Activated CD4-positive, alpha-beta T cell treated with anti-CD3 and anti-CD28 coated beads, Interleukin-2, amount 10 ng/mL, durations not matched to agents 7 days and 5 days (primary cell): ENCODE data around the gene CCL21. TPM values are rescaled to one million over a fixed set of nuclear protein-coding genes. Genes with fewer than 3 reads are reported as not detected.
A peak's percentile ranks its signal among the peaks of the same experiment; 100 is the strongest.
"Not testable (repeated sequence)": the region's sequence is repeated elsewhere in the genome, so short reads cannot be mapped to it uniquely, and the experiment has no call there.

Source experiments
- CTCF ChIA-PET: fragments of 350-600 bp; sonication (Branson Sonifier 250); formaldehyde crosslinking; loops from one replicate; lab custom pipeline; 2021; ENCODE audit warnings: antibody characterized with exemption; lab: Charles Lee
- POLR2A ChIA-PET: fragments of 350-600 bp; sonication (Branson Sonifier 250); formaldehyde crosslinking; loops from one replicate; lab custom pipeline; 2021; ENCODE audit warnings: antibody characterized with exemption; lab: Charles Lee
- DNase-seq: peaks from one replicate; pipeline ENCODE4 v3.0.0-alpha.2; 2020
- H3K27ac Mint-ChIP-seq: one replicate; pipeline ENCODE4 v1.8.0; 2021; ENCODE audit warnings: mild to moderate bottlenecking, moderate library complexity, mixed read lengths
- H3K27me3 Mint-ChIP-seq: one replicate; pipeline ENCODE4 v1.8.0; 2021; ENCODE audit warnings: mixed read lengths
- H3K36me3 Mint-ChIP-seq: one replicate; pipeline ENCODE4 v1.8.0; 2021; ENCODE audit warnings: low read depth, mixed read lengths
- H3K4me1 Mint-ChIP-seq: one replicate; pipeline ENCODE4 v1.8.0; 2021; ENCODE audit warnings: mixed read lengths
- H3K4me3 Mint-ChIP-seq: one replicate; pipeline ENCODE4 v1.8.0; 2021; ENCODE audit warnings: mild to moderate bottlenecking, moderate library complexity, mixed read lengths
- H3K9me3 Mint-ChIP-seq: one replicate; pipeline ENCODE4 v1.8.0; 2021; ENCODE audit warnings: mixed read lengths
- total RNA-seq, 2 experiments: library from RNA; stranded (reverse); gene quantifications; one replicate each; pipeline ENCODE4 v1.2.3, GENCODE V29; 2021

Gene CCL21
- total RNA-seq, 2 experiments from 2014 or later: not detected

DNA sequence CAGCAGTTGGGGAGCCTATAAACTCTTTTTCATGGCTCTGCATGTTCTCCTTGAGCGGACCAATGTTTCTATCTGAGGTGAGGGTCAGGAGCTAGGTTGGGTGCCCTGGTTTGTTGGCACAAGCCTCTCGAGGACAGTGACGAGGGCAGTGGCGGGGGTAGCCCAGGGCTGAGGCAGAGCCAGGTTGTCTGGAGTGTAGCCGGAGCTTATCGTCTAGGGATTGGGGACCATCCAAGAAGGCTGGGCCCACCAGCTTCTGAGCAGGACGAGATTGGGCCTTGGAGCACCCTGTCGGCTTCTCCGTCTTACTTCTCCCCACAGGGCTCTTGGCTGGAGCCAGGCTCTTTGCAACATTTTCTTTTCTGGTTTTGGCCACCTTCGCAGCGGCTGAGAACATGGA lies 13.2 kb upstream of the CCL21 start:
- H3K9me3 Mint-ChIP-seq: no peaks in the 10 kb centered on the region
- no peak overlapping the region for H3K4me3 Mint-ChIP-seq
- POLR2A ChIA-PET: no interaction called here
- no peaks in the 10 kb centered on the region for H3K36me3 Mint-ChIP-seq
- H3K27me3 Mint-ChIP-seq: no peaks in the 10 kb centered on the region
- no peak overlapping the region for H3K27ac Mint-ChIP-seq
- H3K4me1 Mint-ChIP-seq: no peaks in the 10 kb centered on the region
- CTCF ChIA-PET: no interaction called here
- DNase-seq: no peak

DNA sequence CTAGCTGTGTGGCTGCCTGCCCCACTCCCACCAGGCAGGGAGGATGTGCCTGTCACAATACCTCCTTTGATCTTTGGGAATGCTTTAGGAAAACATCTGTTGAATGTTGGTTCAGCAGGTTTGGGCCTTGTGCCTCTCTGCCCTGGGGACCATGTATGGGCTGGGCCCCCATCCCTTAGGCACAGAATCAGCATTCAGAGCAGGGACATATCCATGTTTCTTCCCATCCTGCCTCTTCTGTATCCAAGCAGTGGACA lies 9.8 kb upstream of the CCL21 start:
- H3K36me3 Mint-ChIP-seq, H3K27me3 Mint-ChIP-seq, DNase-seq, H3K27ac Mint-ChIP-seq, POLR2A ChIA-PET, H3K4me1 Mint-ChIP-seq, H3K9me3 Mint-ChIP-seq, H3K4me3 Mint-ChIP-seq: not testable (repeated sequence)
- CTCF ChIA-PET: interaction anchor here (0.6 kb wide), 1 partner anchor 615 kb away, joined by 3 read pairs; no protein-coding TSS in a partner anchor

DNA sequence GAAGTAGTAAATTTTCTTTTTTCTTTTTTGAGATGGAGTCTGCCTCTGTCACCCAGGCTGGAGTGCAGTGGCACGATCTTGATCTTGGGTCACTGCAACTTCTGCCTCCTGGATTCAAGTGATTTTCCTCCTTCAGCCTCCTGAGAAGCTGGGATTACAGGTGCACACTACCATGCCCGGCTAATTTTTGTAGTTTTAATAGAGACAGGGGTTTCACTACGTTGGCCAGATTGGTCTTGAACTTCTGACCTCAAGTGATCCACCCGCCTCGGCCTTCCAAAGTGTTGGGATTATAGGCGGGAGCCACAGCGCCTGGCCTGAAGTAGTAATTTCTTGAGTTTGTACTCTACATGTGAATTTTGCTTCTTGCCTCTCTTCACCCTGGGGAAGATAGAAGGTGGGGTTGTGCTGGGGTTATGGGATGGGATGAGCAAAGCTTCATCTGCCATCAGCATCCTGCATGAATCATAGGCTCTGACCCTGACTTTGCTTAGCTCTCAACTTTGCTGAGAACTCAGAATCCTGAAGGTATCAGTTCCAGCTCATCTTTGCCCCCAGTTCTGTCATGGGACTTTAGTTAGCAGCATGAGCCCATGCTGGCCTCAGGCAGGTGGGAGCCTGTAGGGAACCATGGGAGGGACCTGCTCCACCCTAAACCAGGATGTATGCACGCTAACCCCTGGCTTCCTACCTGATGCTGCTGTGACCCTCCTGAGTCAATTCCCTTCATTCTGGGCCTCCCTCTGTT lies 9.3 kb upstream of the CCL21 start:
- H3K27ac Mint-ChIP-seq: no peak overlapping the region
- no peaks in the 10 kb centered on the region for H3K27me3 Mint-ChIP-seq
- DNase-seq: no peak
- POLR2A ChIA-PET: no interaction called here
- H3K4me1 Mint-ChIP-seq: no peaks in the 10 kb centered on the region
- CTCF ChIA-PET: interaction anchor here (0.9 kb wide), 1 partner anchor 17 kb away, joined by 3 read pairs; no protein-coding TSS in a partner anchor
- H3K9me3 Mint-ChIP-seq: no peaks in the 10 kb centered on the region
- H3K4me3 Mint-ChIP-seq: no peak overlapping the region
- no peaks in the 10 kb centered on the region for H3K36me3 Mint-ChIP-seq

DNA sequence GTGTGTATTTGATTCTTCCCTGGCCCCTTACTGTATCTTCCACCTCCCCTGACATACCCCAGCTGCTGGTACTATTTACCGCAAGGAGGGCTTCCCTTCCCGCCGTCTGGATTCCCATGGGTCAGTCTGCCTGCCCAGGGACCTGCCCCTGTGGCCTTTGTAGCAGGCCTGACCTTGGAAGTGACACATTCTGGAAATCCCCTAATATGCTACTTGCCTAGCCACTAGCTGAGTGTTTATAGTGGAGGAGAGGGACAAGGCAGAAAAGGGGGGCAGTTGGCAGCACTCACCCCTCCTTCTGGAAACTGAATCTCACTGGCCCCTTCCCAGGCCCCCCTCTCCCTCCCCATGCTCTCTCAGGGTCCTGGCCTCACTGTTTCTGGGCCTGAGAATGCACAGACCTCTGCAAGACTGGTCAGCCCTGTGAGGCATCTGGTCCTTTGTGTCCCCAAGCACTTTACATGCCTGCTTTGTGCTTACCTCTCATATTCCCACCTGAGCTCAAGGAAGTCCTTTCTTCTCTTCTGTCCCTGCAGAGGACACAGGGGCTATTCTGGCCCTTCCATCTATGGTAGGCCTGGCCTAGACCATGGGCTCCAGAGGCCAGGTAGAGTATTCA lies 8.2 kb upstream of the CCL21 start:
- Mint-ChIP-seq H3K36me3 (no peaks in the 10 kb centered on the region), H3K27ac (no peak overlapping the region), H3K9me3 (no peaks in the 10 kb centered on the region), H3K4me3 (no peak overlapping the region), H3K27me3 (peaks cover 7% of the 10 kb centered on the region), H3K4me1 (no peaks in the 10 kb centered on the region)
- ChIA-PET CTCF (interaction anchor here (0.8 kb wide), 1 partner anchor 9 kb away, joined by 3 read pairs; no protein-coding TSS in a partner anchor), POLR2A (no interaction called here)
- no peak for DNase-seq

DNA sequence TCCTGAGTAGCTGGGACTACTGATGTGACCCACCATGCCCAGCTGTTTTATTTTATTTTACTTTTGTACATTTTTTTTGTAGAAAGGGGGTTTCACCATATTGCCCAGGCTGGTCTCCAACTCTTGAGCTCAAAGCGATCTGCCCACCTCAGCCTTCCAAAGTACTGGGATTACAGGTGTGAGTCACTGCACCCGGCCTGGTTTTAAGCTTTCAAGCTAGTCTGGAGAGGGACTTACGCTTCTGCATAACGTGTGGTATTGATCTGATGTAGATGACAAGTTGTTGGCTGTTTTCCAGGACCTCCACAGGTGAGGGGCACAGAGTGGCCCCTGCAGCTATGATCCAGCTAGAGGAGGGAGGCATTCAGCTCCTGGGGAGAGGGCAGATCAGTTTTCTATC lies 6.8 kb upstream of the CCL21 start:
- no peaks in the 10 kb centered on the region for H3K4me1 Mint-ChIP-seq
- POLR2A ChIA-PET: no interaction called here
- no peaks in the 10 kb centered on the region for H3K36me3 Mint-ChIP-seq
- H3K27me3 Mint-ChIP-seq: peaks cover 20% of the 10 kb centered on the region
- CTCF ChIA-PET: interaction anchor here (5.0 kb wide), 1 partner anchor 14 kb away, joined by 21 read pairs; no protein-coding TSS in a partner anchor
- no peak overlapping the region for H3K4me3 Mint-ChIP-seq
- no peak overlapping the region for H3K27ac Mint-ChIP-seq
- no peaks in the 10 kb centered on the region for H3K9me3 Mint-ChIP-seq
- no peak for DNase-seq

DNA sequence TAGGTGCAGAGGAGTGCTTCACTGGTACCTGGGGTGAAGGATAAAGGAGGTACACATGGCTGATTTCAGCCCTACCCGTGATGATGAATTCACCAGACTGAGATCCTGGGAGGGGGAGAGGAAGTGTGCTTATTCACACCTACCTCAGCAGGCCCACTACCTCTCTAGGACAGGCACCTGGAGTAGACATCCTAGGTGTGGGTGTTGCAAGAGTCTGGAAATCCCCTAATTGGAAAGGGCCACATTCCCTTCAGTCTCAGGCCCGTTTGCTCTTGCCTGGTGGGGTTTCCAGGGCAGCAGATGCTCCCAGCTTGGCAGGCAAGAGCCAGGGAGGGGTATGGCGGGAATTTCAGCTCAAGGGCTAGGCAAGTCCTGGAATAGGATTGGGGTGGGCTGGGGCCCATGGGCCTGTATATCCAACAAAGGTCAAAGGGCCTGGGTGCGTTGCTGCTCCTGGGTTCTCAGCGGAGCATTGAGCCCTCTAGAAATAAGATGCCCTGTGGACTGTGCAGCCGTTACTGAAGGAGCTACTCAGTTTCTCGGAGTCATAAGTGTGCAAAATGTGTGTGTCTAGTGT lies 5.8 kb upstream of the CCL21 start:
- Mint-ChIP-seq H3K4me3 (no peak overlapping the region), H3K4me1 (no peaks in the 10 kb centered on the region), H3K27ac (no peak overlapping the region), H3K27me3 (peaks cover 21% of the 10 kb centered on the region), H3K36me3 (no peaks in the 10 kb centered on the region), H3K9me3 (no peaks in the 10 kb centered on the region)
- ChIA-PET POLR2A (no interaction called here), CTCF (interaction anchor here (0.6 to 5.0 kb wide), 4 partner anchors 13 to 320 kb away, joined by 3 to 21 read pairs (median 4); no protein-coding TSS in a partner anchor)
- no peak for DNase-seq

DNA sequence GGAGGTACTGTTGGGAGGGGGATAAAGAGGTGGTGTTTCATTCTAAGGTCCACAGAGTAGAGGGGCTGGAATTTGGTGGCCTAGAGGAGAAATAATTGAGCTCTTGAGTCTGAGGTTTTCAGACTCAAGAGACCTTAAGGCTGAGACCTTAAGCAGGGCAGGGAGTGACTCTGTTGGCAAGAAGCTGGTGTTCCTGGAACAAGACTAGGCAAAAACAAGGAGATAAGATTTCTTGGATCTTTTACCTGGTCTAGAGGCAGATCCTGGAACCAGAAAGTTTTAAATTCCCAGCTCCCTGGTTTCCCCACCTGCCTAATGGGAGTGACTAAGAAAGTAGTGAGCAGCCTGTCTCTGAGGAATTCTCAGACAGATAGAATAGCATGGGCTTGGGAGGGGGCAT lies 4.1 kb upstream of the CCL21 start:
- H3K27ac Mint-ChIP-seq: no peak overlapping the region
- no peak overlapping the region for H3K4me3 Mint-ChIP-seq
- DNase-seq: no peak
- H3K36me3 Mint-ChIP-seq: no peaks in the 10 kb centered on the region
- ChIA-PET POLR2A (no interaction called here), CTCF (interaction anchor here (5.0 kb wide), 1 partner anchor 11 kb away, joined by 21 read pairs; no protein-coding TSS in a partner anchor)
- no peaks in the 10 kb centered on the region for H3K4me1 Mint-ChIP-seq
- no peaks in the 10 kb centered on the region for H3K9me3 Mint-ChIP-seq
- H3K27me3 Mint-ChIP-seq: peaks cover 21% of the 10 kb centered on the region

DNA sequence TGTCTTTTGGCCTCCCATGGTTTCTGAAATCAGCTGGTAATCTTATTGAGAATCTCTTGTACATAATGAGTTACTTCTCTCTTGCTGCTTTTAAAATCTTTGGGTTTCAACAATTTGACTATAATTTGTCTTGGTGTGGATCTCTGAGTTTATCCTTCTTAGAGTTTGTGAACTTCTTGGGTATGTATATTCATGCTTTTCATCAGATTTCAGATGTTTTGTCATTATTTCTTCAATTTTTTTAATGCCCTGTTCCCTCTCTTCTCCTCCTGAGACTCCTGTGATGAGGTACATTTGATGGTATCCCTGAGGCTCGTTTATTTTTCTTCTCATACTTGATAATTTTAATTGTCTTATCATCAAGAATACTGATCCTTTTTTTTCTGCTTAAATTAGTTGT lies 2.2 kb upstream of the CCL21 start:
- Mint-ChIP-seq H3K27me3 (peaks cover 21% of the 10 kb centered on the region), H3K9me3 (no peaks in the 10 kb centered on the region), H3K36me3 (no peaks in the 10 kb centered on the region), H3K4me1 (no peaks in the 10 kb centered on the region), H3K4me3 (no peak overlapping the region), H3K27ac (no peak overlapping the region)
- CTCF ChIA-PET: interaction anchor here (0.6 to 5.0 kb wide), 3 partner anchors 8 to 120 kb away, joined by 3 to 21 read pairs (median 4); no protein-coding TSS in a partner anchor
- no peak for DNase-seq
- POLR2A ChIA-PET: interaction anchor here (0.8 kb wide), 1 partner anchor 9 kb away, joined by 3 read pairs; no protein-coding TSS in a partner anchor

DNA sequence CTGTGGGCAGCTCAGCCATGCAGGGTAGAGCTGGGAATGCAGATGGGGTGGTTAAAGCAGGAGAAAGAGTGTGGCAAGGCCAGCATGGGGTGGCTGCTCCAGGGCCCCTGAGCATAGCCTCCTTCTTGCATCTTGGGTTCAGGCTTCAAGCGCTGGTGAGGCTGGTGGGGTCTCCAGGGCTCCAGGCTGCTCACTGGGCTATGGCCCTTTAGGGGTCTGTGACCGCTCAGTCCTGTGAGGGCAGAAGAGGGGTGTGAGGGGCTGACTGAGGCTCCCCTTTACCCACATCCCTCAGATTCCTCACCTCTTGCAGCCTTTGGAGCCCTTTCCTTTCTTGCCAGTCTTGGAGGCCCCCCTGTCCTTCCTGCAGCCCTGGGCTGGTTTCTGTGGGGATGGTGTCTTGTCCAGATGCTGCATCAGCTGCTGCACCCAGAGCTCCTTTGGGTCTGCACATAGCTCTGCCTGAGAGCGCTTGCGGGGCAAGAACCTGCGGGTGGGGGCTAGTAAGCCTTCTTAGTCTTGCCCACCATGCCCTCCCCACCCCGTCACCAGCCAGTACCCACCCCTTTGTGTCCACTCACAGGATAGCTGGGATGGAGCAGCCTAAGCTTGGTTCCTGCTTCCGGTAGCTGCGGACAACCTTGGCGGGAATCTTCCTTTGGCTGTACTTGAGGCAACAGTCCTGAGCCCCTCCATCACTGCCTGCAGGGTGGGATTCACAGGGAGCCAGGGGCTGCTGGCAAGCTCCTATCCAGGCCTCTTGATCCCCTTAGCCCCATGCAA lies 549 bp downstream of the CCL21 start:
- Mint-ChIP-seq H3K27me3 (peaks cover 23% of the 10 kb centered on the region), H3K36me3 (no peaks in the 10 kb centered on the region), H3K4me3 (no peak overlapping the region), H3K4me1 (no peaks in the 10 kb centered on the region), H3K9me3 (no peaks in the 10 kb centered on the region), H3K27ac (no peak overlapping the region)
- no peak for DNase-seq
- ChIA-PET POLR2A (no interaction called here), CTCF (interaction anchor here (0.9 kb wide), 1 partner anchor 26 kb away, joined by 3 read pairs; no protein-coding TSS in a partner anchor)

DNA sequence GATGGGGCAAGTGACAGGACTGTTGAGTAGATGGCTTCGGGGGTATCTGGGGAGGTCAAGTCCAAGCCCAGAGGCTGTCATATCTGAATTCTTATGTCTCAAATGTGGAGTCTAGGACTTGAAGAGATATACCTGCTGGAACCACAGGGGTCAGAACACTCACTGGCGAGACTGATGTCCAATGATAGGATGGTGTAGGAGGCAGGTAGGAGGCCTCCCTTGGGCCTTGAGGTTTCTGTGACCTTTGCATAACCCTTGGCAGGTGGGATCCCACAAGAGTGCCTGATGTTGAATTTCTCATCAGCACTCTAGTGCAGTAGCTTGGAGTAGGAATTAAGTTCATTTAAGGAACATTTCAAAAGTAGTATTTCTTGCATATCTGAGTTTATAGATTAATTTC lies 2.8 kb downstream of the CCL21 start:
- POLR2A ChIA-PET: no interaction called here
- no peaks in the 10 kb centered on the region for H3K9me3 Mint-ChIP-seq
- no peak for DNase-seq
- no peak overlapping the region for H3K4me3 Mint-ChIP-seq
- H3K27ac Mint-ChIP-seq: no peak overlapping the region
- H3K27me3 Mint-ChIP-seq: peaks cover 6% of the 10 kb centered on the region
- CTCF ChIA-PET: no interaction called here
- no peaks in the 10 kb centered on the region for H3K36me3 Mint-ChIP-seq
- H3K4me1 Mint-ChIP-seq: no peaks in the 10 kb centered on the region

DNA sequence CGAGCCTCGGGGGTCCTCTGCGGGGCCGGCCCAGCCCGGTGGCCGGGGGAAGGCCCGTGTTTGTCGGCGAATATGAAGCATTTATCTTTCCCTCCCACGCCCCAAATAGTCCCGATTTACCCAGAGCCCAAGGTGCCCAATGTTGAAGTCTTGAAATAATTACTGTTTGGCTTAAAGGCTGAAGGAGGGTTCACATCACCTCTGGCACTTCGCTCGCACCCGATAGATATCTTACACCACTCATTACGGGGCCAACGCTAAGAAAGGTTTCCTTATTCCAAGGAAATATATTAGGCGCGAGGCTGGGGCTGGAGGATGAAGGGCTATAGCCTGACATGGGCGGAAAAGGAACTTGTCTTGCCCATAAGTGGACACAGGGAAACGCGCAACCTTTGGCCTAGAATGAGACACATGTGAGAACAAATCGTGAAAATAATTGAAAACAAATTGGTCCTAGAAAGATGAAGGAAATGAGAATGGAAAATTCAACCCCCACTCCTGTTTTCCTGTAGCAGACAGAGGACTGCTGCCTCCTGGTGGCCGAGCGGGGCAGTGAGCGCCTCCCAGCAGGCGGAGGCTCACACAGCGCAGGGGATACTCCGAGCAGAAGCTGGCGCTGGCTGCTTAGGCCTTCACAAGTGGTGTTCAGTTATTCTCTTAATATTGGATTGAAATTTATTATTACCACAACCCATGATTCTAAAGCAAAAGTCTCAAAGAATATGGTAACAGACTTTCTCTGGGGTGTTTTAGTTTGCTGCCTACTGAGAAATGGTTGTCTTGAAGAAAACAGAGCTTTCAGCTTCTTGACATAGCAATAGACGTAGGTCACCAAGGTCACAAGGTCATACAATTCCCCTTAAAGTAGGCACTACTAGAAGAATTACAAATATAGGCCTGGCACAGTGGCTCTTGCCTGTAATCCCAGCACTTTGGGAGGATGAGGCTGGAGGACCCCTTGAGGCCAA lies 7.9 kb downstream of the CCL21 start:
- Mint-ChIP-seq H3K27ac (no peak overlapping the region), H3K4me1 (peaks cover 11% of the 10 kb centered on the region), H3K36me3 (no peaks in the 10 kb centered on the region), H3K9me3 (no peaks in the 10 kb centered on the region), H3K27me3 (peaks cover 20% of the 10 kb centered on the region), H3K4me3 (peak overlapping the region; percentile 57)
- ChIA-PET POLR2A (no interaction called here), CTCF (interaction anchor here (0.6 to 2.3 kb wide), 14 partner anchors 9 to 1969 kb away, joined by 3 to 21 read pairs (median 4); partner anchors contain the start of genes CCL19 and FANCG)
- peak; percentile 78 for DNase-seq
